ENCODE results near the gene CDK2. TPM values are rescaled to one million over a fixed set of nuclear protein-coding genes. Genes with fewer than 3 reads are reported as not detected.
"Not testable (repeated sequence)": the region's sequence is repeated elsewhere in the genome, so short reads cannot be mapped to it uniquely, and the experiment has no call there.

Gene CDK2
- 10 to 100 TPM; 13.9 to 17.2 (median 15.8) TPM for total RNA-seq

DNA sequence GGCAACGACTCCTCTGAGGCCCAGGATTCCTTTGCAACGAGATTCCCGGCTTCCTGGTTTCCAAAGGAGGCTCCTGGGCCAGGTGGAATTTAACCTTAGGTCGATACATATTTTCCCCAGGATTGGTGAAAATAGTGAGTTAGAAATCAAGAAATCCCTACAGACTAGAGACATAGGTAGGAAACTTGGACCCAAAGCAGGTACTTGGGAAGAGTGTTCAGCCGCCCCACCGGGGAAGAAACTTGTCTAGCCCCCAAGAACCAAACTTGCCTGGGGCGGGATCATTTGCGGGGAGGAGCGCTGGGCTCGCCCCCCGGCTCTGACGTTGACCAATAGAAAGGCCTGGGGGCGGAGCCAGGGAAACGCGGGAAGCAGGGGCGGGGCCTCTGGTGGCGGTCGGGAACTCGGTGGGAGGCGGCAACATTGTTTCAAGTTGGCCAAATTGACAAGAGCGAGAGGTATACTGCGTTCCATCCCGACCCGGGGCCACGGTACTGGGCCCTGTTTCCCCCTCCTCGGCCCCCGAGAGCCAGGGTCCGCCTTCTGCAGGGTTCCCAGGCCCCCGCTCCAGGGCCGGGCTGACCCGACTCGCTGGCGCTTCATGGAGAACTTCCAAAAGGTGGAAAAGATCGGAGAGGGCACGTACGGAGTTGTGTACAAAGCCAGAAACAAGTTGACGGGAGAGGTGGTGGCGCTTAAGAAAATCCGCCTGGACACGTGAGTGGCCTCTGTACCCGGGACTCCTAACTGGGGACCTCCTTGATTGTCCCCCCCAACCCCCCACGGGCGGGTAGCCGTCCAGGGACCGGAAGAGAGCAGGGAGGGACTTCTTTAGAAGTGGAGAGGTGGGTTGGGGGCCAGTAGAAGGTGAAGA lies at the start of gene CDK2:
Gene CDK2 (plus strand): TSS at position 423 of the 874 bp plus-strand sequence. CDS start 179 bp downstream, at position 602.
- peaks cover 11 to 13% of the 10 kb centered on the region in 2 donors for H3K4me1 ChIP-seq
- TF ChIP-seq POLR2A (IDR thresholded peaks at IDR 0.05), result peak in 1 of 2 donors; percentile 80
- TF ChIP-seq, protein P1, sequence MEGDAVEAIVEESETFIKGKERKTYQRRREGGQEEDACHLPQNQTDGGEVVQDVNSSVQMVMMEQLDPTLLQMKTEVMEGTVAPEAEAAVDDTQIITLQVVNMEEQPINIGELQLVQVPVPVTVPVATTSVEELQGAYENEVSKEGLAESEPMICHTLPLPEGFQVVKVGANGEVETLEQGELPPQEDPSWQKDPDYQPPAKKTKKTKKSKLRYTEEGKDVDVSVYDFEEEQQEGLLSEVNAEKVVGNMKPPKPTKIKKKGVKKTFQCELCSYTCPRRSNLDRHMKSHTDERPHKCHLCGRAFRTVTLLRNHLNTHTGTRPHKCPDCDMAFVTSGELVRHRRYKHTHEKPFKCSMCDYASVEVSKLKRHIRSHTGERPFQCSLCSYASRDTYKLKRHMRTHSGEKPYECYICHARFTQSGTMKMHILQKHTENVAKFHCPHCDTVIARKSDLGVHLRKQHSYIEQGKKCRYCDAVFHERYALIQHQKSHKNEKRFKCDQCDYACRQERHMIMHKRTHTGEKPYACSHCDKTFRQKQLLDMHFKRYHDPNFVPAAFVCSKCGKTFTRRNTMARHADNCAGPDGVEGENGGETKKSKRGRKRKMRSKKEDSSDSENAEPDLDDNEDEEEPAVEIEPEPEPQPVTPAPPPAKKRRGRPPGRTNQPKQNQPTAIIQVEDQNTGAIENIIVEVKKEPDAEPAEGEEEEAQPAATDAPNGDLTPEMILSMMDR (IDR thresholded peaks at IDR 0.05), result no peak
- no peaks in the 10 kb centered on the region for H3K27me3 ChIP-seq
- H3K4me3 ChIP-seq (replicated peaks in 1 of 3), result peak within 1 kb of the TSS; percentile 12 to 65 (median 53)
- intact Hi-C loops (cut with DNase I), result no loop called here
- peak within 1 kb of the TSS; percentile 22 to 69 (median 50) for H3K27ac ChIP-seq
- DNase-seq, result peak; percentile 95
- H3K9me3 ChIP-seq, result no peaks in the 10 kb centered on the region
- no peaks in the 10 kb centered on the region for H3K36me3 ChIP-seq
- WGBS, 2 donors, result 0 to 1% methylated on average over 24 to 43 of the region's 45 CpGs

DNA sequence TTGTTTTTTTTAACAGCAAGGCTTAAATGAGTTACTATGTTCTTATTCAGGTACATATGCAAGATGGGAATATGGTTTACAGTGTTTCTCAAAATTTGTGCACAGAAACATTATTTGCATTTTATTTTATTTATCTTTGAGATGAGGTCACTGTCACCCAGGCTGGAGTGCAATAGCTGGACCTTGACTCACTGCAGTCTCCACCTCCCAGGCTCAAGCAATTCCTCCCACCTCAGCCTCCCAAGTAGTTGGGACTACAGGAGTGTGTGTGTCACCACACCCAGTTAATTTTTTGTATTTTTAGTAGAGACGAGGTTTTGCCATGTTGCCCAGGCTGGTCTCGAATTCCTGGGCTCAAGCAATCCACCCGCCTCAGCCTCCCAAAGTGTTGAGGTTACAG lies 47.6 kb upstream of the CDK2 start:
- peaks cover 7 to 12% of the 10 kb centered on the region in 2 donors for H3K4me1 ChIP-seq
- intact Hi-C loops (cut with DNase I); H3K36me3 ChIP-seq; H3K27ac ChIP-seq; H3K4me3 ChIP-seq (replicated peaks in 1 of 3); H3K27me3 ChIP-seq; H3K9me3 ChIP-seq; DNase-seq: not testable (repeated sequence)
- 94 to 96% methylated on average over 3 of the region's 3 CpGs for WGBS, 2 donors

DNA sequence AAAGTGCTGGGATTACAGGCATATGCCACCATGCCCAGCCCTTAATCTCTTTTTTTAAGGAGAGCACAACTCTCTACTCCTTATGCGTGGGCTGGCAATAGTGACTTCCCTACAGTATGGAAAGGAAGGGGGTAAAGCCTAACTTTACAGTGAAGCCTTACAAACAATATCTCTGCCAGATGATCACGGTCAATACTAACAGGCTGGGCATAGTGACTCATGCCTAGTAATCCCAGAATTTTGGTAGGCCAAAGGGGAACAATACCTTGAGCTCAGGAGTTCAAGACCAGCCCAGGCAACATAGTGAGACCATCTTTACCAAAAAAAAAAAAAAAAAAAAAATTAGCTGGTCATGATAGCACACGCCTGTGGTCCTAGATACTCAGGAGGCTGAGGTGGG lies 44.5 kb upstream of the CDK2 start:
- no peaks in the 10 kb centered on the region for H3K9me3 ChIP-seq
- H3K4me3 ChIP-seq (replicated peaks in 1 of 3), result no peak overlapping the region
- TF ChIP-seq POLR2A (IDR thresholded peaks at IDR 0.05), result no peak
- TF ChIP-seq, protein P1 (IDR thresholded peaks at IDR 0.05), result no peak
- H3K27ac ChIP-seq, result no peak overlapping the region
- no peaks in the 10 kb centered on the region for H3K27me3 ChIP-seq
- DNase-seq, result no peak
- WGBS, 2 donors, result 89 to 96% methylated on average over 3 of the region's 3 CpGs
- intact Hi-C loops (cut with DNase I), result no loop called here
- H3K36me3 ChIP-seq, result peaks cover 0 to 3% of the 10 kb centered on the region in 2 donors
- peaks cover 0 to 10% of the 10 kb centered on the region in 2 donors for H3K4me1 ChIP-seq

- not testable (repeated sequence) for H3K9me3 ChIP-seq
Observed at GRCh38 chr12:55923648-55924047, 43.0 kb upstream of the CDK2 start.

DNA sequence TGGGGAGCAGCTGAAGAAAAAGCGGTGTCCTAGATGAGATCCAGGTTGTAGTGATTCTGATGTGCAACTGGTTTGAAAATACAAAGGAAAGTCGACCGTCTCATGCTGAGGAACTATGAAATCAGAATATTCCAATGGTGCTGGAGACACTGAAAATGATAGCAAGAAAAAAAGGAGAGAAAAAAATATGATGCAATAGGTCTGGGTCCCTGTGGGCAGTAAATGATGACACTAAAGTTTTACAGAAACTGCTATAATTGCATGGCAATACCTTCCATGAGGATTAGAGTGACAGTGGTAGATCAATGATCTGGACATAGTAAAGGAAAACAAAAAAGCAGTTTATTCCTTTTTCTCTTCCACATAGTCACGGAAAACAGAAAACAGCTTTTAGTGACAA lies 41.3 kb upstream of the CDK2 start:
- Histone ChIP-seq H3K27ac (no peak overlapping the region), H3K4me1 (peaks cover 0 to 23% of the 10 kb centered on the region in 2 donors), H3K9me3 (no peaks in the 10 kb centered on the region), H3K27me3 (no peaks in the 10 kb centered on the region), H3K36me3 (peaks cover 0 to 3% of the 10 kb centered on the region in 2 donors), H3K4me3 (replicated peaks in 1 of 3) (no peak overlapping the region)
- no peak for DNase-seq
- no peak for TF ChIP-seq POLR2A (IDR thresholded peaks at IDR 0.05)
- TF ChIP-seq, protein P1 (IDR thresholded peaks at IDR 0.05), result no peak
- intact Hi-C loops (cut with DNase I), result no loop called here
- WGBS, 2 donors, result 86 to 88% methylated on average over 4 of the region's 4 CpGs

More at GRCh38 chr12:55923648-55924047, 43.0 kb upstream of the CDK2 start:
- H3K36me3 ChIP-seq; DNase-seq; H3K27me3 ChIP-seq; H3K4me3 ChIP-seq (replicated peaks in 1 of 3); intact Hi-C loops (cut with DNase I); H3K27ac ChIP-seq: not testable (repeated sequence)
- peaks cover 0 to 17% of the 10 kb centered on the region in 2 donors for H3K4me1 ChIP-seq
- WGBS, 2 donors, result 90 to 91% methylated on average over 9 of the region's 9 CpGs

Measured in thyroid gland (tissue), 4 donors.